Endodermal cell (in vitro differentiated cells): ENCODE data around the gene OR51I2. TPM values are rescaled to one million over a fixed set of nuclear protein-coding genes. Genes with fewer than 3 reads are reported as not detected.

Experiments
- DNase-seq: peaks from one replicate; pipeline ENCODE4 v3.0.0-alpha.2; 2017
- H3K27ac ChIP-seq: 2 replicates; pipeline ENCODE4 v1.5.1; 2013; ENCODE audit warnings: mild to moderate bottlenecking, low read depth, low read length, moderate library complexity
- H3K27me3 ChIP-seq: 2 replicates; pipeline ENCODE4 v1.6.1; 2013; ENCODE audit warnings: mild to moderate bottlenecking, low read length, moderate library complexity; ENCODE audit not compliant: insufficient read depth, control insufficient read depth, poor library complexity, severe bottlenecking
- H3K36me3 ChIP-seq: 2 replicates; pipeline ENCODE4 v1.7.0; 2013; ENCODE audit warnings: mild to moderate bottlenecking, low read length, moderate library complexity; ENCODE audit not compliant: control insufficient read depth, insufficient read depth
- H3K4me1 ChIP-seq: one replicate; pipeline ENCODE4 v1.7.0; 2013; ENCODE audit warnings: low read length; ENCODE audit not compliant: control insufficient read depth, insufficient read depth
- H3K4me3 ChIP-seq: 2 replicates; pipeline ENCODE4 v1.5.1; 2013; ENCODE audit warnings: mild to moderate bottlenecking, low read length, moderate library complexity
- H3K9ac ChIP-seq: 2 replicates; pipeline ENCODE4 v1.6.1; 2013; ENCODE audit warnings: mild to moderate bottlenecking, low read length, moderate library complexity; ENCODE audit not compliant: poor library complexity, severe bottlenecking; ENCODE audit errors: extremely low read depth
- H3K9me3 ChIP-seq: 2 replicates; pipeline ENCODE4 v1.6.1; 2013; ENCODE audit warnings: mild to moderate bottlenecking, low read length, moderate library complexity; ENCODE audit not compliant: control insufficient read depth
- H3K27ac Mint-ChIP-seq: 2 replicates; pipeline ENCODE4 v1.8.0; 2020; ENCODE audit warnings: mixed read lengths
- H3K27me3 Mint-ChIP-seq: 2 replicates; pipeline ENCODE4 v1.8.0; 2021; ENCODE audit warnings: mild to moderate bottlenecking, mixed read lengths; ENCODE audit not compliant: insufficient read depth
- H3K36me3 Mint-ChIP-seq: 2 replicates; pipeline ENCODE4 v1.8.0; 2020; ENCODE audit warnings: low read depth, mixed read lengths
- H3K4me1 Mint-ChIP-seq: 2 replicates; pipeline ENCODE4 v1.8.0; 2020; ENCODE audit warnings: mixed read lengths
- H3K4me3 Mint-ChIP-seq: 2 replicates; pipeline ENCODE4 v1.8.0; 2020; ENCODE audit warnings: mild to moderate bottlenecking, moderate library complexity, mixed read lengths
- H3K9me3 Mint-ChIP-seq: 2 replicates; pipeline ENCODE4 v1.8.0; 2020; ENCODE audit warnings: mild to moderate bottlenecking, mixed read lengths
- CTCF ChIP-seq: fragments of 200-600 bp; sonication (generic); conservative IDR thresholded peaks from 2 replicates; pipeline ENCODE4 v1.5.0; 2021; ENCODE audit warnings: antibody characterized with exemption, mild to moderate bottlenecking
- WGBS, 2 experiments: methylation state at CpG; one replicate each; pipeline versions ENCODE4 v1.1.5 to v1.1.7; 2013; ENCODE audit warnings: missing lambda C conversion rate in 2 of 2, mixed read lengths in 1 of 2; ENCODE audit not compliant: insufficient coverage in 1 of 2, insufficient read length in 1 of 2; 5-methylcytosine and 5-hydroxymethylcytosine counted together
- total RNA-seq, 2 donors: library from RNA; stranded (reverse); fragmentation: NEBNext Ultra II Directional in 1 of 2; extraction: Animal tissue kit (Norgen Biotek cat#: 25700) in 1 of 2; gene quantifications; 2 replicates in 1 of 2; 3 replicates in 1 of 2; pipeline ENCODE4 v1.2.1, GENCODE V29; 2021

The OR51I2 gene
- total RNA-seq, 2 donors from 2014 or later, result not detected

DNA sequence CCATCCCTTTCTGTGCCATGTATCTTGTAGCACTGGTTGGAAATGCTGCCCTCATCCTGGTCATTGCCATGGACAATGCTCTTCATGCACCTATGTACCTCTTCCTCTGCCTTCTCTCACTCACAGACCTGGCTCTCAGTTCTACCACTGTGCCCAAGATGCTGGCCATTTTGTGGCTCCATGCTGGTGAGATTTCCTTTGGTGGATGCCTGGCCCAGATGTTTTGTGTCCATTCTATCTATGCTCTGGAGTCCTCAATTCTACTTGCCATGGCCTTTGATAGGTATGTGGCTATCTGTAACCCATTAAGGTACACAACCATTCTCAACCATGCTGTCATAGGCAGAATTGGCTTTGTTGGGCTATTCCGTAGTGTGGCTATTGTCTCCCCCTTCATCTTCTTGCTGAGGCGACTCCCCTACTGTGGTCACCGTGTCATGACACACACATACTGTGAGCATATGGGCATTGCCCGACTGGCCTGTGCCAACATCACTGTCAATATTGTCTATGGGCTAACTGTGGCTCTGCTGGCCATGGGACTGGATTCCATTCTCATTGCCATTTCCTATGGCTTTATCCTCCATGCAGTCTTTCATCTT is 39.8 kb downstream of the OR51I2 start:
- H3K4me1 ChIP-seq, result no peaks in the 10 kb centered on the region
- DNase-seq, result no peak
- no peak overlapping the region for H3K27ac ChIP-seq
- no peaks in the 10 kb centered on the region for H3K36me3 Mint-ChIP-seq
- H3K27me3 ChIP-seq, result no peaks in the 10 kb centered on the region
- H3K27ac Mint-ChIP-seq, result no peak overlapping the region
- no peaks in the 10 kb centered on the region for H3K27me3 Mint-ChIP-seq
- H3K9ac ChIP-seq, result no peak overlapping the region
- H3K4me1 Mint-ChIP-seq, result no peaks in the 10 kb centered on the region
- TF ChIP-seq CTCF, result no peak
- H3K36me3 ChIP-seq, result no peaks in the 10 kb centered on the region
- H3K4me3 Mint-ChIP-seq, result no peak overlapping the region
- H3K9me3 ChIP-seq, result no peaks in the 10 kb centered on the region
- WGBS, 2 experiments, result 94 to 100% methylated on average over 4 of the region's 4 CpGs
- H3K9me3 Mint-ChIP-seq, result no peaks in the 10 kb centered on the region
- no peak overlapping the region for H3K4me3 ChIP-seq

DNA sequence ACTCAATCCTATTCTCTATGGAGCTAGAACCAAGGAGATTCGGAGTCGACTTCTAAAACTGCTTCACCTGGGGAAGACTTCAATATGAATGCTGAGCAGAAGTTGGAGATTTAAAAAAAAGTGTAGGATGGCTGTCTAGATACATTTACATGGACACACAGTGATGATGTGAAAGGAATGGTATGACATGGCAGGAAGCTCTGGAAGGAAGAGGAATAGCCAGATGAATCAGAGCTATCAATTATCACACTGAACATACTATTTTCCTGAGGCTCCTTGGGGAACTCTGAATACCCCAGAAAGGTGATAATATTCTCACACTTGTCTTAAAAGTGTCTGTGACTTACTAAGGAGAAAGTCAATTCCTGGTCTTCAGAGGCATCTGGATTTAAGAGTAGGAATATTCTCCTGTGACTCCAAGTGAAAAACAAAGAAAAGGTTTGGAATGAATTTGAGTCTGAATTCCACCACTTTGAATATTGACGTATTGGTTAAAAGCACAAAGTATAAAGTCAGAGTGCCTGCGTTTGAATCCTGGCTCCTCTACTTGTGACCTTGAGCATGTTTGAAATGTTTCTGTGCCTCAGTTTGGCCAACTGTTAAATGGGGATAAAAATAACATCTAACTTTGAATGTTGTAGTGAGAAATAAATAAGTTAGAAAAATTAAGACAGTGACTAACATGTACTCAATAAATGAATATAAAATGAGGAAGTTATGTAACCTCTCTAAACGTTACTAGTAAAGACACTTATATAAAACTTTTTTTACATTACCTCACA is 40.6 kb downstream of the OR51I2 start:
- DNase-seq, result no peak
- H3K9ac ChIP-seq, result no peak overlapping the region
- H3K36me3 Mint-ChIP-seq, result no peaks in the 10 kb centered on the region
- H3K4me1 Mint-ChIP-seq, result no peaks in the 10 kb centered on the region
- no peaks in the 10 kb centered on the region for H3K27me3 ChIP-seq
- no peak for TF ChIP-seq CTCF
- no peaks in the 10 kb centered on the region for H3K9me3 ChIP-seq
- no peaks in the 10 kb centered on the region for H3K36me3 ChIP-seq
- no peaks in the 10 kb centered on the region for H3K4me1 ChIP-seq
- H3K4me3 ChIP-seq, result no peak overlapping the region
- no peaks in the 10 kb centered on the region for H3K9me3 Mint-ChIP-seq
- no peaks in the 10 kb centered on the region for H3K27me3 Mint-ChIP-seq
- WGBS, 2 experiments, result 50 to 69% methylated on average over 2 to 4 of the region's 5 CpGs
- no peak overlapping the region for H3K4me3 Mint-ChIP-seq
- H3K27ac Mint-ChIP-seq, result no peak overlapping the region
- no peak overlapping the region for H3K27ac ChIP-seq

GRCh38 chr11:5499671-5500070 is 50.5 kb downstream of the OR51I2 start:
- no peaks in the 10 kb centered on the region for H3K9me3 Mint-ChIP-seq
- 83 to 89% methylated on average over 1 to 2 of the region's 2 CpGs for whole genome bisulfite sequencing, 2 experiments

More at GRCh38 chr11:5499671-5500070, 50.5 kb downstream of the OR51I2 start:
- no peaks in the 10 kb centered on the region for H3K27me3 Mint-ChIP-seq
- H3K4me1 ChIP-seq, result no peaks in the 10 kb centered on the region
- H3K4me3 Mint-ChIP-seq, result no peak overlapping the region
- H3K9me3 ChIP-seq, result no peaks in the 10 kb centered on the region
- H3K36me3 ChIP-seq, result no peaks in the 10 kb centered on the region
- H3K27ac Mint-ChIP-seq, result no peak overlapping the region
- no peak for DNase-seq
- H3K27ac ChIP-seq, result no peak overlapping the region
- TF ChIP-seq CTCF, result no peak
- no peak overlapping the region for H3K4me3 ChIP-seq
- H3K4me1 Mint-ChIP-seq, result peaks cover 13% of the 10 kb centered on the region
- H3K27me3 ChIP-seq, result no peaks in the 10 kb centered on the region
- H3K36me3 Mint-ChIP-seq, result no peaks in the 10 kb centered on the region
- H3K9ac ChIP-seq, result no peak overlapping the region
